Urothelium cell line (cell line): ENCODE data around the gene ITPKB.
"Not testable (repeated sequence)": the region's sequence is repeated elsewhere in the genome, so short reads cannot be mapped to it uniquely, and the experiment has no call there.

ENCODE experiments used
- DNase-seq: peaks from one replicate; pipeline ENCODE4 v3.0.0; 2011; ENCODE audit warnings: low spot score, mixed read lengths
- FAIRE-seq: peaks from 2 replicates; lab custom pipeline; 2011; peaks lifted over from hg19 to GRCh38; lab: Jason Lieb, UNC

ITPKB gene

DNA sequence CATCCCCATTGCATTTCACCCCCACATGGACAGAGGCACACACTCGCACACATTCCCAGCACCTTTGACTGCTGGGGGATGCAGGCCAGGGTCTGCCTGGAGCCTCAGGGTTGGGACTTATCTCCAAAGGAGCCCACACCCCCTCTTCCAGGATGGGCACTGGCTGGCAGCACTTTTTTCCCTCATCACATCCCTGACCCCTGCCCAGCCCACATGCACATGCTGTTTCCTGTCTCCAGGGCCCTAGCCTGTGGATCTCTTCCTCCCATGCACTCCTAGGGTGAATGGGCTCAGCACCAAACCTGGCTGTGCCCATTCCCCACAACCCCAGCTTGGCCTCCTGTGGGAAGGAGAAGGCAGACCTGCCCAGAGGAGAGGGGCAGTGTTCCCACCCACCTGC, 131.3 kb downstream of the ITPKB start:
- no peak for FAIRE-seq

DNA sequence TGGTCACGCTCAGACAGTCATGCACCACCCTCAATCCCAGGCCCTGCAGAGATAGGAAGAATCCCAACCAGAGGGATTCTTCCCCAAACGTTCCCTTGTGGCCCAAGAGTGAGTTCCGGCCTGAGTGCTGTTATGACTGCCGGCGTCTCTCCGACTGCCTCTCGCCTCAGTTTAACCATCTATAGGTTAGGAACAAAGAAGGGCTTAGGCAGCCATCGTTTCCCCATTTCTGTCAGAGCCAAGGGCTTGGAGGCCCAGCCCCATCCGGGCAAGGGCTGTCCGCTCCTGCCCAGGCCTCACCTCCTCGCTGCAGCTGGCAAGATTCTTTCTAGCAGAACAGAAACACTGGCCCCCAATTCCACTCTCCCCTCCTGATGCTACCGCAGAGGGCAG, 131.8 kb downstream of the ITPKB start:
- DNase-seq: no peak
- FAIRE-seq: no peak

More for the DNA sequence above, 131.3 kb downstream of the ITPKB start:
- DNase-seq: no peak

DNA sequence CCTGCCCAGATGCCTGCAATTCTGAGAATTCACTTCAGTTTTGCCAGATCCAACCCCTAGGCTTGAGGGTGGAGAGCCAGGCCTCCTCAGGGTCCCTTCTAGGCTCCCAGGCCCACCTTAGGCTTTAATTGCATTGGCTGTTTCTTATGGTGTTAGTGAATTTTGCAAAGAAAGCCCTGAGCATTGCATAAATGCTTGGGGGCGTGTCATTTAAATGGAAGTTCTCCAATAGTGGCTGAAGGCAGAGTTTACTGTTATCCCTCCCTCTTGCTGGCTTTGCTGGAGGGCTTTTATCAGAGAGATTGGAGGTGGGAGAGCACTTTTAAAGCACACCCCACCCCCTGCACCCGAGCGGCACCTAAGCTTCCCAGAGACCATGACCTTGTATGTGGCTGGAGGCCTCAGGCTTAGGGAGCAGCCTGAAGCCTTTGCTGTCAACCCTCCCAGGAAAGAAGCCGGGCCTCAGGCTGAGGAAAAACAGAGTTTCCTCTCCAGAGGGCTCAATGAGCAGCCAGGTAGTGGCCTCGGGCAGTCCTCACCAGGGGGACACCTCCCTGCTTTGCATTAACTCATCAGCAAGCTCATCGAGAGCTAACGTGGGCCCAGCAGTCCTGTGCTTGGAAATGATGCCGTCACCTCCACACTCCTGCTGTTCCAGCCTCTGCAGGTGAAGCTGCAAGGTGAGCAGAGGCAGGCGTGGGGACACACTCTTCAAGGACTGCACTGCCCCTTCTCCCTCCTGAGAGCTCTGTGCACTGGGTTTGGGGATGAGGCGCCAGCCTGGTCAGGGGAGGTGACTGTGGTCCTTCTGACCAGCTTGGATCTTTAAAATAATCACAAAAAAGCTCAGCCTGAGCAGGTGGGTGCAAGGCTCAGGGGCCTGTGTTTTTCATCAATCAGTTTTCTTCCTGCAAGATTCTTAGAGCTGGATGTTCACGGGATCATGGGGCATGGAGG, 132.5 kb downstream of the ITPKB start:
- no peak for DNase-seq
- no peak for FAIRE-seq

DNA sequence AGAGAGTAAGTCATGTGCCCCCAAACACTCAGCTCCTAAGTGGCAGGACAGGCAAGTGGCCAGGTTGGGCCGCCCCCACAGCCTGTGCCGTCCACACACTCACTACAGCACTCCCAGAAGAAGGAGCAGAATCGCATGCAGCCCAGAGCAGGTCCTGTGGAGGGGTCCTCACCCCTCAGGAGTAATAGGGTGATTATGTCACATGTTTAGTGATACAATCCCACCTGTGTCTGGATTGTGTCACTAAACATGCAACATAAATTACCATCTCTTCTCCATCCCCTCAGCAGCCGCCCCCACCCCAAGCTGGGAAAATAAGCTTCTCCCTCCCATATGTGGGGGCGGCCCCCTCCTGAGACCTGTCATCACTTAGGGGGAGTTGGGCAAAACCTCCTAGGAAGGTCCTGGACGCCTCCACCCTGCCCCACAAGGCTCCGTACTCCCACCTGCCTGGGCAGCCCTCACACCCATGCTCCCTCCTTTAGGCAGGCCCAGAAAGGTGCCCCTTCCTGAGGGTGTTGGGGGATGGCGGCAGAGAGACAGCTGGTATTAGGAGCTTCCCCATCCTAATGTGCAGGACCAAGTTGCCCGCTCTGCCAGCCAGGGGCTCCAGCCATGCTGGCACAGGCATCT, 133.6 kb downstream of the ITPKB start:
- no peak for FAIRE-seq

DNA sequence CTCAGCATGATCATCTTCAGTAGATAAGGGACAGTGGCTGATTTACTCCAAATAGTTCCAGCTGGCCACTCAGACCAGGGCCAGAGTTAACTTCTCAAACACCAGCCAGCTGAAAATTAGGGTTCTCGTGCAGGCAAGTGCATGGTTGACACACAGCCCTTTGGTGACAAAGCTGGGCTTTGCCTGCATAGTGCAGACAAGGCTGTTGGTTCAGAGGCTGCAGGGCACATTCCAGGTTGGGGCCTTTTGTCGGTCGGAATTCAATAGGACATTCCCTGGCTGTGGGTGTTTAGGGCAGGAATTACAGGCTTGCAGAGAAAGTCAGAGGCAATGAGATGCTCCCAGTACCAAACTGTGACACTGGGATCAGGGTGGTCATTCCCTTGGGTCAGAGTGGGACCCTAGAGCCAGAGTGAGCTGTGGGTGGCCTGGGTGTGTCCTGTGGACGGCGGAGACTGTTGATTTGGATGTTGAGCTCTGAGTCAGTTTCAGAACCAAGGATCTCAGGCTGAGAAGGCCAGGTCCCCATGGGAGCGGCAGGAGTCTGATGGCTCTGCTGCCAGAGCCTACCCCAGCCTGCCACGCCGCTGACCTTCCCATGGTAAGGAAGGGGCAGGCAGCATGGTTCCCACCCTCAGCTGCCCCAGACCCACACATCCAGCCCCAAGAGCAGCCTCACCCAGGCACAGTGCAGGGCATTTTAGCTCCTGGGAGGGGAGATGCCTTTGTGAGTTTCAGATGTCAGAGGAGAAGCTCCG, 134.3 kb downstream of the ITPKB start:
- no peak for DNase-seq
- FAIRE-seq: no peak

More for the DNA sequence above, 133.6 kb downstream of the ITPKB start:
- no peak for DNase-seq

DNA sequence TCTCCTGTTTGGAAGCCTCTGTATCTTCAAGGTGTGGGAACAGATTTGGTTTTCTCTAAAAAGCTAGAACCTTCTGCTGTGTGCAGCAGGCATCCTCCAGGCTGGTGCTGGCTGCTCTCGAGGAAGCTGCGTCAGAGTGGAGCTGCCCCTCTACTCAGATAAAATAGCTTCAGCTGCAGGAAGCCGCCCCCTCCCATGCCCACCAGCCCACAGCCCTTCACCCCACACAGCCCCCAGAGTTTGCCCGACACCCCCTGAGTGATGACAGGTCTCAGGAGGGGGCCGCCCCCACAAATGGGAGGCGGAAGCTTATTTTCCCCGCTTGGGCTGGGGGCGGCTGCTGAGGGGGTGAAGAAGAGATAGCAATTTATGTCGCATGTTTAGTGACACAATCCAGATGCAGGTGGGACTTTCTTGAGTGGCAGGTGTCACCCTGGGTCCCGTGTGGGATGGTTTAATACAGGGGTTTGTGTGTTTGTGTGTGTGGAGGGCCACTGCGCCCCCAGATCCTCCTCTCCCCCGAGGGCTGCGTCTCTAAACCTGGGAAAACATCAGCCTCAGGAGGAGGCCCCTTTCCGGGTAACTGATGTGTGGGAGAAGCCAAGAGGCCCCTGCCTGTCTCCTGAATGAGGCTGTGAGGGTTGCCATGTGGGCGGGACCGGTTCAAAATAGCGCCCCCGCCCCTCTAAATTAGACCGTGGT, 135.1 kb downstream of the ITPKB start:
- no peak for FAIRE-seq
- DNase-seq: no peak

DNA sequence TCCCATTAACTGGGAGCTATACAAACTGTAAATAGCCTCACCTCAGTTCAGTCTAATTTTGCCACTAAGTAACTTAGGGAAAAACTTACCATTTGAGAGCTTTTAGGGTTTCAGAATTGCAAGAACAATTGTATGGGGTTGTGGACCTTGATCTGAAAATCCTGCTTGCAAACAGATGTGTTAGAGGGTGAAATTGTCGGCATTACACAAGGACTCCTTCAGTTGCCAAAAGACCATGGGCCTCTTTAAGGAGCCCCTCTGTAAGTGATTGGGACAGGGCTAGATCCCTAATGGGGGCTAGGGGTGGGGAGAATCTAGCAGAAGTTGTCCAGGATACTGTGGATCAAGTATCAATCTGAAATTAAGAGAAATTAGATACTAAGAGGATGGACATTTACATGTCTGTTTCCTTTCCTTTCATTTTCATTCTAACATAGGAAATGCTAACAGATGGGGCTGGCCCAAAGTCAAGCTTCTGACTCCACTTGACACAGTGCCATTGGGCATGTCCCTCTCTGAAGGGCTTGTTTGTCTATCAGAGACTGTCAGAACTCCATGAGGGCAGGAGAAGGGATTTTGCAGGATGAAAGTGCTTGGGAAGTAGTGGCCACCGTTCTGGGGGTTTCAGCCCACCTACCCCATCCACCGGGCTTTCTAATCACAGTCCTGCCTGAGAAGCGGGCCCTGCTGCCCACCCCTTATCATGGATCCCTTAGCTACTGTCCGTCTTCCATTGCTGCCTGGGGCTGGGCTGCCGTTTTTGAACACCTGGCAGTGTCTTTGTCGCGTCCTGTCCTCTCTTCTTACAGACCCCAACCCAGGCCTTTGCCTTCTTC, 135.8 kb downstream of the ITPKB start:
- FAIRE-seq (no peak), DNase-seq (no peak)

DNA sequence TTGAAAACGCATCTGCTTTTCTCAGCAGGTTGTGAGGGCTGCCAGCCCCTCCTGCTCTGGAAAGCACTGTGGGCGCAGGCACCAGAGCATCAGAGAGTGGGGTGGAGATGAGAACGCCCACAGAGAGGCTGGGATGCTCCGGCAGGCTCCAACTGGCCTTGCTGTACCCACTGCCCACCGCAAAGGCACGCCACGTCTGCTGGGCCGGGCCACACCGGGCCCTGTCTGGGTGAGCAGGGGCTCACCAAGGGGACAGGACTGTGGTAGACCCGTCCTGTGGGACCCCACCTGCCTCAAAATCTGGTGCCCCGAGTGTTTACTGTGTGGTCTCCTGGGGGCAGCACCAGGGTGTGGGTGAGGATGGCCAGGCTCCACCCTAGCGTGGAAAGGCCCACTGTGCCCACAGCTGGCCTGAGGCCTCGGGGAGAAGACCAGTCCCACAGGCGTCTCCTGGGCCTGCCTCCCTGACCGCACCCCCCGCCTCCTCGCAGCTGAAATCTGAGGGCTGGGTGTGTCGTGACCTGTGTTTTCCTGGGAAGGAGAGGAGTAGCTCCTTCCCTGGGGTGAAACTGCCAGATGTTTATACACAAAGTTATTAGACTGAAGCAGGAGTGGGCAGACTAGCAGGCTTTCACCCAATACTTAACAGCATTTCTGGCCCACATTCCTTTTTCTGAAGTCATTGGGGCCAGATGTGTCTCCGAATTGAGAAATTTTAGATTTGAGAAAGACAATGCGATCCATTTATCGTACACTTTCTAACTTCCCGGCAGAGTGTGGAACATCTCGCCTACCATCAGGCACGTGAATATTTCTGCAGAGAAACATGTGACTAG, 136.7 kb downstream of the ITPKB start:
- FAIRE-seq (no peak), DNase-seq (no peak)

DNA sequence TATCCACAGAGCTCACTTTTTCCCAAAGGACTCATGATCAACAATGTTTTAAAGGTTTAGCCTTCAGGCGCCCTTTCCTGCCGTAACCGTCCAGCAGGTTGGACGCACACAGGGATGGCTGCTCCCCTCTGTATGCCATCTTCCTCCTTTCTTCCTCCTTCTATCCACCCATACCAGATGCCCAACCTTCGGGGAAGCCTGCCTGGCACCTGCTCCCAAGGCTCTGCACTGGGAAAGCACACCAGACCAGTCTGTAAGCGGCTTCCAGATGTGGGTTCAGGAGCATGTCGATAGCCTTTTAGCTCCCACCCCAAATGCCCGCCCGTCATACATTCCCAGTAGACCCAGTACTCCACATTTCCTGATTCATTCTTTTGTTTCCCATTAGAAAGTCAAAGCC, 137.6 kb downstream of the ITPKB start:
- DNase-seq (no peak), FAIRE-seq (no peak)

DNA sequence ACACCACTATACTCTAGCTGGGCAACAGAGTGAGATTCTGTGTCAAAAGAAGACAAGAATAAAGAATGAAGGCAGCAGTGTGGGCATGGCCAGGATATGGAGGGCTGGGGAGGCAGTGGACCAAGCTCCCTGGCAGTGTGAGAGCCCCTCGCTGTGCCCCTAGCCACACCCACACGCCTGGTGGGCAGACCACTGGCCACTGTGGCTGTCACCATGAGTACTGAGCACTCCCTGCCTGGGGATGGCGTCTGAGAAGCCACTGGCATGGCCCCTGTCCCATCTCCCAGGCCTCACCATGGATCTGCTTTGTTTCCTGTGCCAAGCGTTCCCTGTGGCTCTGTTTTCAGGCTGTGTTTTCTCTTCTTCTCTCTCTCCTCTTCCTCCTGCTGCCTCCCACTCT, 138.8 kb downstream of the ITPKB start:
- no peak for DNase-seq
- FAIRE-seq: no peak

DNA sequence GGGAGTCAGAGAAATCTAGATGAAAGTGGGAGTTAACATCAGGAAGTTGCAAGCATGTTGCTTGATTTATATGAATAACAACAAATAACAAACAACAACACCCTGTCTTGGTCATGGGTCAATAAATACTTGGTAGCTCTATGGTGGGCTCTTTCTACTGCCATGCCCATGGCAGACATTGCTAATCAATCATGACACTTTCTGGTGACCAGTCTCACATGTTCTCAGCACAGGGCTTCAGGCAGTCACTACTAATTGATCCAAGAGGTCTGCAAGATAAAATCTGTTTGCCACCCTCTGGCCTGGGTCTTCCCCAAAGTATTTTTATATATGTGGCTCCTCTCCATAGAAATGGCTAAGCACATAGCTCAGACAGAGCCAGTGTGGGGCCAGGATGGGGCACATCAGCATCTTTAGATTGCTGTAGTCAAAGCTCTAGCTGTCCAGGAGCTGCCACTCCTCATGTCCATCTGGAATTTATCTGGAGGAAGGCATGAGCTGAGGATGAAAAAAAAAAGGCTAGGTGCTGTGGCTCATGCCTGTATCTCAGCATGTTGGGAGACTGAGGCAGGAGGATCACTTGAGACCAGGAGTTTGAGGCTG, 139.3 kb downstream of the ITPKB start:
- FAIRE-seq (no peak), DNase-seq (no peak)

DNA sequence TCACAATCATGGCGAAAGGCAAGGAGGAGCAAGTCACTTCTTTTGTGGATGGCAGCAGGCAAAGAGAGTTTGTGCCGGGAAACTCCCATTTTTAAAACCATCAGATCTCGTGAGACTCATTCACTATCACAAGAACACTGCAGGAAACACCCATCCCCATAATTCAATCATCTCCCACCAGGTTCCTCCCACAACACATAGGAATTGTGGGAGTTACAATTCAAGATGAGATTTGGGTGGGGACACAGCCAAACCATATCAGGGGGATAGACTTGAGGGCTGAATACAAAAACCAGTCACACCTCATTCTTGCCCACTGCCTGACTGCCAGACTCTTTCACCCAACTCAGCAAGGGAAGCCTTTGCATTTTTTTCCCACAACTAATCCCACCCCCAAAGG, 140.1 kb downstream of the ITPKB start:
- not testable (repeated sequence) for FAIRE-seq, DNase-seq

DNA sequence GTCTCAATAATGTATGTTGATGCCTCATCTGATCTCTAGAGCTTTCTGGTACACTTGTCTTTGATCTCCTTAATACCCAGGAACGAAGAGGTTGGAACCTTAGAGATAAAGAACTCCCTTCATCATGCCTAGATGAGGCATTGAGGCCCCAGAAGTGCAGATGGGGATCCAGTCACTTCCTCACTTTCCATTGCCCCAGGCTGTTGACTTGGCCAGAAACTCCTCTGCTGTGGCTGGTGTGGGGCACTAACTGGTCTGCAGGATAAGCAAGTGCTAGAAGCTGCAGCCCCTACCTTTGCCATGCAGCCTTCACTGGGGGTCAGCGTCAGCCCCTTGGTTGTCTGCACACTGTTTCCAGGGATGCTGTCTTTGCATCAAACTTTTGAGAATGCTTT, 140.6 kb downstream of the ITPKB start:
- DNase-seq (no peak), FAIRE-seq (no peak)

DNA sequence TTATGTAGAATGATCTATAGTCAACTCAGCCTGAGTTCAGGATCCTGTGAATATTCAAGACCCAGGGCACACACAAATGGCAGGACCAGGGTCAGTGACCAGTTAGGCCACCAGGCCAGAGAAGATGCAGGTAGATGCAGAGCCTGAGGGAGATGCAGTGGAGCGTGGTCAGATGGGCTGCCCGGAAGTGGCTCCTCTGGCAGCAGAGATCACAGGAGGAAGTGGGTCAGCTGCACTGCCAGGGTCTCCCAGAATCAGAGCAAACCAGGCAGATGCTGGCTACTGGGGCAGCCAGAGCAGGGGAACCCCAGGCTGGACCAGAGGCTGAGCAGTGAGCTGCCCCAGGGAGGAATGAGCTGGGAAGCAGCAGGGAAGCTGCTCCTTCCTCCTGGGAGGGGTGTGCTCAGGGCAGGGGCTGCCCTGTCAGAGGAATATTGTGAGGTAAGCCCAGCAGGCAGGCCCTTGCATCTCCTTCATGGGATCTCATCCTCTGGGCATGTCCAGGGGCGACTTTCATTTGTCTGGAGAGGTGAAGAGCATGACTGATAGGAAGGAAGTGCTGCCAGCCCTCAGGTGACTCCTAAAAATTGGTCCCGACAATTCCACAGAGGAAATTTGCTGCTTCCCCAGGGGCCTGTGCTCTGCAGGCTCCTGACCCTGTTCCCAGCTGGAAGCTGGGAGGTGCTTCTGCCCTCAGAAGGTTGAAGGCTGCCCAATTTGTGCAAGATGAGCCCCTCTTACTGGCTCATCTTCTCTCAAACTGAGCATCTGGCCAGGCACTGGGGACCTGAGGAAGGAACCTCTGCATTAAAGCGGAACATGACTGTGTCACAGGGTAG, 141.2 kb downstream of the ITPKB start:
- FAIRE-seq: no peak
- no peak for DNase-seq

DNA sequence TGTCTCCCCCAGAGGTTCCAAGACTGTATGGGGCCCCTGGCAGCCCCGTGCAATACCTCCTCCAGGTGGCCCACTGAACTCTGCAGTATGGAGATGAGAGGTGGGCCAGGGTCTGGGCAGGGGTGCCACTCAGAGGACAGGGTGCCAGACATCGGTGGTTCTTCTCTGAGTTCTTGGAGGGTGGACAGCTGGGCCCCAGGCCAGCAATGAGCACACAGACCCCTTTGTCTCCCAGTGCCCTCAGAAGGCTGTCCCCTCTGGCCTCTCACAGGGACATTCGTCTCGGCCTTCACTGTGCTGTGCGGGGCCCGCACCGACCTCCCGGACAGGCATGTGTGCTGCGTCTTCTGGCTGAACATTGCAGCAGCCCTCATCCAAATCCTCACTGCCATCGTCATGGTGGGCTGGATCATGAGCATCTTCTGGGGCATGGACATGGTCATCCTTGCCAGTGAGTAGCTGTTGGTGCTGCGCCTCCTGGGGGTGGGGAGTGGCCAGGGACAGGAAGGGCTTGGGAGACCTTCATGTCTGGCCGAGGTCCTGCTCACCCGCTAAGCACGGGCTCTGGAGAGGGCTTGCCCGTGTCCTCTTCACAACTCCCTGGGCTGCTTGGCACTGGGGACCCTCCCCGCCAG, 142.4 kb downstream of the ITPKB start:
- FAIRE-seq: no peak
- DNase-seq: no peak

DNA sequence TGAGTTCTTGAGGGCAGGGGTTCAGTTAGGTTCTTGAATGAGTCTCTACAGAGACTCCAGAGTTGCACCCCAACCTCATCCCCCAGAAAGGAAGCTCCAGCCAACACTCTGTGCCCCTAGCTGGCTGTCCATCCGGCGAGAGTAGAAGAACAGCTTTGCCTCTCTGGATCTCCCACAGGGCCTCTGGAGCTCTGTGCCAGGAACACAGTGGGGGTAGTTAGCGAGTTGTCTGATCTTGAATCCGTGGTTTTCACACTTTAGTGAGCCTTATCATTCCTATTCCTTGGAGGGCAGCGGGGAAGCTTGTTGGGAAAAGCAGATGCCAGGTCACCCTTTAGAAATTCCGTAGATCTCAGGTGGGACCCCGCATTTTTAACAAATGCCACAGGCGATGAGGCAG, 145.5 kb downstream of the ITPKB start:
- no peak for DNase-seq
- no peak for FAIRE-seq

DNA sequence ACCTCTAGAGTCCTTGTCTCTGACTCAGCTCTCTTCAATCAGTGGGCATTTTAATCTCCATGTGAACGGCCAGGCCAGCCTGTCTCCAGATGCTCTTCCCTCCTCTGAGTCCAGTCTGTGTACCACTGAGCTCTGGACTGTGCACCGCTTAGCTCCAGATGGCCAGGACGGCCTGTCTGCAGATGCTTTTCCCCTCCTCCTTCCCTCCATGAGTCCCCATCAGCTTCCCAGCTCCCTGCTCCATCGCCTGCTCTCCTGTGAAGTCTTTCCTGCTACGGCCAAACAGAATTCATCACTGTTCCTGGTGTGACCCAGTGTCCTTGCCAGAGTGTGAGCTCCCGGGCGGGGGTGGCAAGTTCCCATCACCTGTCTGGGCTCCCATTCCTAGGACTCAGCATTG, 148.5 kb downstream of the ITPKB start:
- DNase-seq (no peak), FAIRE-seq (no peak)
